Vagina (tissue), 2 donors: ENCODE results near the gene FADS2. TPM values are rescaled to one million over a fixed set of nuclear protein-coding genes. Genes with fewer than 3 reads are reported as not detected.

Experiments
- DNase-seq, 2 donors: peaks; one replicate each; pipeline ENCODE4 v3.0.0-alpha.2; 2017; ENCODE audit errors: extremely low spot score in 2 of 2
- H3K27ac ChIP-seq: fragments of 200-600 bp; sonication (generic); one replicate; pipeline ENCODE4 v1.5.1; 2019
- H3K27me3 ChIP-seq: fragments of 200-600 bp; sonication (generic); one replicate; pipeline ENCODE4 v1.5.1; 2019
- H3K36me3 ChIP-seq, 2 donors: fragments of 200-600 bp; sonication (generic); one replicate each; pipeline ENCODE4 v1.5.1; 2017 to 2019
- H3K4me1 ChIP-seq: fragments of 200-600 bp; sonication (generic); one replicate; pipeline ENCODE4 v1.5.1; 2019
- H3K4me3 ChIP-seq, 2 donors: fragments of 200-600 bp; sonication (generic); 1 replicate in 1 of 2; 2 replicates in 1 of 2; pipeline ENCODE4 v1.5.1; 2016 to 2019
- H3K9me3 ChIP-seq: fragments of 200-600 bp; sonication (generic); one replicate; pipeline ENCODE4 v1.5.1; 2019
- POLR2A ChIP-seq, 2 donors: fragments of 450-650 bp; IDR thresholded peaks; one replicate each; pipeline ENCODE4 v1.6.1; 2017; ENCODE audit warnings: antibody characterized with exemption in 2 of 2, mild to moderate bottlenecking in 2 of 2, moderate library complexity in 2 of 2
- POLR2AphosphoS5 ChIP-seq, 2 donors: sonication (generic); formaldehyde crosslinking; IDR thresholded peaks; one replicate each; pipeline ENCODE4 v1.9.0; 2017; ENCODE audit warnings: antibody characterized with exemption in 2 of 2, mild to moderate bottlenecking in 2 of 2, low read depth in 1 of 2; ENCODE audit not compliant: insufficient read depth in 1 of 2
- intact Hi-C: fragments of 100-400 bp; cut with DNase I; formaldehyde crosslinking; loops from one replicate; pipeline ENCODE4 v1.15.1; 2023
- total RNA-seq: library from RNA; depleted of rRNA; stranded (reverse); fragments of >200 nt; gene quantifications from one replicate; pipeline ENCODE4 v1.2.3, GENCODE V29; 2016
- TF ChIP-seq, protein P1 (sequence below), 3 experiments: fragments of 450-650 bp in 2 of 3; fragments of 200-600 bp in 1 of 3; sonication (generic) in 1 of 3; IDR thresholded peaks; one replicate each; pipeline ENCODE4 v1.5.1; 2017 to 2019; ENCODE audit warnings: antibody characterized with exemption in 3 of 3, mild to moderate bottlenecking in 2 of 3, moderate library complexity in 2 of 3

Gene FADS2
- total RNA-seq, 1 donor from 2014 or later, result 25.5 TPM

DNA sequence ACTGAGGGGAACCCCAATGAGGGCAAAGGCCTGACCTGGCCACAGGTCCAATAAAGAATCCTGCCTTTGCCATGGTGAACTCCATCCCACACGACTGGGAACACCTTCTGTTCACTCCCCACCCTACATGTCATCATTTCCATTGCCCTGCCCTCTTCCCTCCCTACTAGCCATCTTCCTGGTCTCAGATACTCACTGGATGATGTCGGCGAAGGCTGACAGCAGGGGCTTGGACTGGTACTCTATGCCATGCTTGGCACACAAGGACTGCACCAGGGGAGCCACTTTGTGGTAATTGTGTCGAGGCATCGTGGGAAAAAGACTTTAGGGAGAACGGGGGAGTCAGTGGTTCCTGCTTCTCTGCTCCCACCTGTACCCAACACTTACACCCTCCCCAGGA, 25.5 kb upstream of the FADS2 start:
- Histone ChIP-seq H3K4me3 (no peak overlapping the region), H3K27me3 (no peaks in the 10 kb centered on the region), H3K36me3 (peaks cover 0 to 1% of the 10 kb centered on the region in 2 donors), H3K9me3 (no peaks in the 10 kb centered on the region), H3K4me1 (peaks cover 2% of the 10 kb centered on the region), H3K27ac (no peak overlapping the region)
- TF ChIP-seq, protein P1, sequence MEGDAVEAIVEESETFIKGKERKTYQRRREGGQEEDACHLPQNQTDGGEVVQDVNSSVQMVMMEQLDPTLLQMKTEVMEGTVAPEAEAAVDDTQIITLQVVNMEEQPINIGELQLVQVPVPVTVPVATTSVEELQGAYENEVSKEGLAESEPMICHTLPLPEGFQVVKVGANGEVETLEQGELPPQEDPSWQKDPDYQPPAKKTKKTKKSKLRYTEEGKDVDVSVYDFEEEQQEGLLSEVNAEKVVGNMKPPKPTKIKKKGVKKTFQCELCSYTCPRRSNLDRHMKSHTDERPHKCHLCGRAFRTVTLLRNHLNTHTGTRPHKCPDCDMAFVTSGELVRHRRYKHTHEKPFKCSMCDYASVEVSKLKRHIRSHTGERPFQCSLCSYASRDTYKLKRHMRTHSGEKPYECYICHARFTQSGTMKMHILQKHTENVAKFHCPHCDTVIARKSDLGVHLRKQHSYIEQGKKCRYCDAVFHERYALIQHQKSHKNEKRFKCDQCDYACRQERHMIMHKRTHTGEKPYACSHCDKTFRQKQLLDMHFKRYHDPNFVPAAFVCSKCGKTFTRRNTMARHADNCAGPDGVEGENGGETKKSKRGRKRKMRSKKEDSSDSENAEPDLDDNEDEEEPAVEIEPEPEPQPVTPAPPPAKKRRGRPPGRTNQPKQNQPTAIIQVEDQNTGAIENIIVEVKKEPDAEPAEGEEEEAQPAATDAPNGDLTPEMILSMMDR (IDR thresholded peaks at IDR 0.05), result no peak
- TF ChIP-seq POLR2AphosphoS5 (IDR thresholded peaks at IDR 0.05; ENCODE audit: insufficient read depth in 1 of 2, low read depth in 1 of 2), result no peak
- no peak for TF ChIP-seq POLR2A (IDR thresholded peaks at IDR 0.05)
- no peak for DNase-seq
- intact Hi-C loops, result no loop called here

DNA sequence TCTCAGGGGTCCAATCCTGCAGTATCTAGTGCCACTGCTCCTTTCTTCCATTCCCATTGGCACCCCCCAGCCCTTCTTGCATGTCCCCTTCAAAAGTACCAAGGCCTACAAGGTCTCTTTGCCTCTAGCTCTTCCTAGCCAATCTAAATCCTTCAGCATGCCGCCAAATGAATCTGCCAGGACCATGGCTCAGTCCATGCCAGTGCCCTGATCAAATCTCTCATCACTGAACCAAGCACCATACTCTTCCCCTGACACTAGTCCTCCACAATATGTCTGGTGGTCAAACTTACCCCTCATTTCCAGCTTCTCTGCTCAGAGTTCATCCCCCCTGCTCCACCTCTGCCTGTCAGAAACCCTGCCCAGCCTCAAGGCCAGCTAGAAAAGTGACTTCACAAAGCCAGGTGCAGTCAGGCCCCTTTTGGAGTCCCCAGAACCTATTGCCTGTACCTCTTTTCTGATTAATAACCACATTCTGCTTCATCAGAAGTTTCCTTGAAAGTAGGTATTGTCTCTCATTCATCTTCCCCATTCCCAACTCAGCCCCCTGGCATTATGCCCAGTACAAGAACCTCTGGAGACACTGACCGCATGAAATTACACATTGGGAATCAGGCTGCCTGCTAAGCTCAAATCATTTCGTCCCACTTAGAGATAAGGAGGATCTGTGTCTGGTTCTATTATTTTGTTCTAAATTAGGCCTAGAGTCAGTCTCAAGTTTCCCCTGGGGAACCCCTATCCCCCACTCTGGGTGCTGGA, 24.0 kb upstream of the FADS2 start:
- TF ChIP-seq POLR2AphosphoS5 (IDR thresholded peaks at IDR 0.05; ENCODE audit: insufficient read depth in 1 of 2, low read depth in 1 of 2), result no peak
- TF ChIP-seq, protein P1 (IDR thresholded peaks at IDR 0.05), result no peak
- TF ChIP-seq POLR2A (IDR thresholded peaks at IDR 0.05), result no peak
- H3K27ac ChIP-seq, result no peak overlapping the region
- no peaks in the 10 kb centered on the region for H3K27me3 ChIP-seq
- intact Hi-C loops, result no loop called here
- H3K4me3 ChIP-seq, result no peak overlapping the region
- DNase-seq, result no peak
- H3K36me3 ChIP-seq, result peaks cover 0 to 11% of the 10 kb centered on the region in 2 donors
- no peaks in the 10 kb centered on the region for H3K9me3 ChIP-seq
- H3K4me1 ChIP-seq, result no peaks in the 10 kb centered on the region

DNA sequence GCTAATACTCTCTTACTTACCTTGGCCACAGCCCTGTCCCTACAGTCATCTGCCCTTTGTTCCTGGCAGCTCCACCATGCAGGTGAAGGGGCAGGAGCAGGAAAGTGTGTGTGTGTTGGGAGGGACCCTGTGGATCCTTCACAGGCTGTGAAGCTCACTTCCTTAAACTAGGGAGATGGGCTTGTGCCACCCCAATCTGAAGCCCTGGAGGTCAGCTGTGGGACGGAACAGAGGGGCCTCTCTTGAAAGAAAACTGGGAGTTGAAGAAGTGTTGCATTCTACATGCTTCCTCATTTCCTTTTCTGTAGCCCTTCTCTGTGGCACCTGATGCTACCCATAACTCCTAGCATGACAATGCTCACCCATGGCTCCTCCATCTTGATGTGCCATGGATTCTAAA, 23.0 kb upstream of the FADS2 start:
- intact Hi-C loops, result no loop called here
- TF ChIP-seq POLR2A (IDR thresholded peaks at IDR 0.05), result no peak
- no peak for TF ChIP-seq POLR2AphosphoS5 (IDR thresholded peaks at IDR 0.05; ENCODE audit: insufficient read depth in 1 of 2, low read depth in 1 of 2)
- TF ChIP-seq, protein P1 (IDR thresholded peaks at IDR 0.05), result no peak

DNA sequence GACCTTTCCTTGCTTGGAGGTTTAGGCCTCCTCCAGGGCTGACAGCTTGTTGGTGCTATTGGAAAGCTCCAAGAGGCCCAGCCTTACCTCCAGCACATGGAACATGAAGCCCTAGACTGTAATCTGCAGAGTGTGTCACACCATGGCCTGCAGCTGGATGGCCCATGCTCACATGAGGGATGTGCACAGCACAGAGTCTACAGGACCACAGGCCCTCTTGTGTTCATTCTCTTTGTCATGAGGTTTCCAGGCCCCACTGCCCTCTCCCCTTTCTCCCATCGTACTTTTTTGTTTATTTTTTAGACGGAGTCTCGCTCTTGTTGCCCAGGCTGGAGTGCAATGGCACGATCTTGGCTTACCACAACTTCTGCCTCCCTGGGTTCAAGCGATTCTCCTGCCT, 21.3 kb upstream of the FADS2 start:
- H3K27me3 ChIP-seq, result no peaks in the 10 kb centered on the region
- no peaks in the 10 kb centered on the region for H3K9me3 ChIP-seq
- TF ChIP-seq, protein P1 (IDR thresholded peaks at IDR 0.05), result no peak
- no peak for TF ChIP-seq POLR2A (IDR thresholded peaks at IDR 0.05)
- no peak for TF ChIP-seq POLR2AphosphoS5 (IDR thresholded peaks at IDR 0.05; ENCODE audit: insufficient read depth in 1 of 2, low read depth in 1 of 2)
- H3K4me3 ChIP-seq, result no peak overlapping the region
- intact Hi-C loops, result no loop called here
- DNase-seq, result no peak
- H3K36me3 ChIP-seq, result peaks cover 0 to 34% of the 10 kb centered on the region in 2 donors
- H3K27ac ChIP-seq, result no peak overlapping the region
- no peaks in the 10 kb centered on the region for H3K4me1 ChIP-seq

More for the DNA sequence above, 23.0 kb upstream of the FADS2 start:
- no peaks in the 10 kb centered on the region for H3K27me3 ChIP-seq
- no peak for DNase-seq
- no peak overlapping the region for H3K27ac ChIP-seq
- H3K4me3 ChIP-seq, result no peak overlapping the region
- no peaks in the 10 kb centered on the region for H3K9me3 ChIP-seq
- no peaks in the 10 kb centered on the region for H3K4me1 ChIP-seq
- H3K36me3 ChIP-seq, result peaks cover 0 to 21% of the 10 kb centered on the region in 2 donors

DNA sequence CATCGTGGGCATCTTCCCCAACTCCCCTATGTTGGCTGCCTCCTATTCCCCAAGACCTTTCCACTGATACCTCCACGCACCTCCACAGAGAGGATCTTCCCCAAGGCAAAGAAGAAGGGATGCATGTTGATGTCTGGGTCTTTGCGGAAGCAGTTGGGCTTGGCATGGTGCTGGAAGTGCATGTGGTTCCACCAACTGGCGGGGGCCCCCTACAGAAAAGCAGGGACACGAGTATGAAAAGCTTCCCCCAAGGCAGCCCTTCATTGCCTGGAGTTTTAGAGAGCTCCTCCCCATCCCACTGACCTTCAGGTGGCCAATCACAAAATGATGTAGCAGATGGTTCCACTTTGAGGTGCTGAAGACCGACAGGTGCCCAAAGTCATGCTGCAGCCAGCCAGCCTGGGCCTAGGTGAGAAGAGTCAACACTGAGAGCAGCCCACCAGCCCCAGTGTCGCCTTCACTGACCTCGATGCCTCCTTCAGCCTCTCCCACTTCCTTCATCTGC, 17.4 kb upstream of the FADS2 start:
- Histone ChIP-seq H3K27ac (no peak overlapping the region), H3K27me3 (no peaks in the 10 kb centered on the region), H3K4me1 (peaks cover 9% of the 10 kb centered on the region), H3K9me3 (no peaks in the 10 kb centered on the region), H3K4me3 (no peak overlapping the region), H3K36me3 (peaks cover 0 to 42% of the 10 kb centered on the region in 2 donors)
- TF ChIP-seq, protein P1 (IDR thresholded peaks at IDR 0.05), result no peak
- TF ChIP-seq POLR2AphosphoS5 (IDR thresholded peaks at IDR 0.05; ENCODE audit: insufficient read depth in 1 of 2, low read depth in 1 of 2), result no peak
- TF ChIP-seq POLR2A (IDR thresholded peaks at IDR 0.05), result no peak
- DNase-seq, result no peak
- intact Hi-C loops, result no loop called here
